Sigmoid colon (tissue), 7 donors: ENCODE measurements around the gene CFAP20. TPM values are rescaled to one million over a fixed set of nuclear protein-coding genes. Genes with fewer than 3 reads are reported as not detected.

Experiments used
- DNase-seq: peaks from one replicate; pipeline ENCODE4 v3.0.0-alpha.2; 2019
- H3K27ac ChIP-seq, 4 donors: fragments of 200-600 bp; sonication (generic); one replicate each; pipeline ENCODE4 v1.5.1; 2016 to 2019; ENCODE audit warnings: mild to moderate bottlenecking in 1 of 4
- H3K27me3 ChIP-seq, 3 donors: fragments of 200-600 bp; sonication (generic); one replicate each; pipeline ENCODE4 v1.5.1; 2019; ENCODE audit warnings: mild to moderate bottlenecking in 1 of 3
- H3K36me3 ChIP-seq, 4 donors: fragments of 200-600 bp; sonication (generic); one replicate each; pipeline ENCODE4 v1.5.1; 2016 to 2019
- H3K4me1 ChIP-seq, 4 donors: fragments of 200-600 bp; sonication (generic); one replicate each; pipeline ENCODE4 v1.5.1; 2017 to 2019
- H3K4me3 ChIP-seq, 4 donors: fragments of 200-600 bp; sonication (generic); one replicate each; pipeline ENCODE4 v1.5.1; 2017 to 2019; ENCODE audit warnings: mild to moderate bottlenecking in 2 of 4, moderate library complexity in 1 of 4
- H3K9me3 ChIP-seq, 4 donors: fragments of 200-600 bp in 3 of 4; sonication (generic) in 3 of 4; one replicate each; pipeline versions ENCODE4 v1.5.1 to v1.6.1; 2013 to 2019
- EP300 ChIP-seq, 4 donors: sonication (generic); formaldehyde crosslinking; IDR thresholded peaks; one replicate each; pipeline ENCODE4 v1.6.1; 2017; ENCODE audit warnings: antibody characterized with exemption in 4 of 4
- POLR2A ChIP-seq, 2 donors: fragments of 450-650 bp; IDR thresholded peaks; one replicate each; pipeline ENCODE4 v1.6.1; 2016; ENCODE audit warnings: antibody characterized with exemption in 2 of 2, mild to moderate bottlenecking in 2 of 2, moderate library complexity in 2 of 2
- POLR2AphosphoS5 ChIP-seq, 4 donors: sonication (generic); formaldehyde crosslinking; IDR thresholded peaks; one replicate each; pipeline ENCODE4 v1.6.1; 2017; ENCODE audit warnings: antibody characterized with exemption in 4 of 4
- WGBS, 2 donors: extraction: QIAGEN DNeasy Blood & Tissue Kit; methylation state at CpG; one replicate each; pipeline ENCODE4 v1.1.7; 2013; 5-methylcytosine and 5-hydroxymethylcytosine counted together
- intact Hi-C: fragments of 100-400 bp; cut with DNase I; formaldehyde crosslinking; loops from one replicate; pipeline ENCODE4 v1.15.1; 2023
- polyA plus RNA-seq, 3 donors: library from polyadenylated mRNA; stranded (reverse); fragments of 200-250 nt; gene quantifications; one replicate each; pipeline ENCODE4 v1.2.3, GENCODE V29; 2013
- total RNA-seq, 4 donors: library from RNA; depleted of rRNA; stranded (reverse); fragments of >200 nt; gene quantifications; one replicate each; pipeline ENCODE4 v1.1.0, GENCODE V29; 2016
- TF ChIP-seq, protein P1 (sequence below), 4 experiments: fragments of 450-650 bp in 3 of 4; fragments of 200-600 bp in 1 of 4; IDR thresholded peaks; one replicate each; pipeline ENCODE4 v1.5.1; 2016 to 2019; ENCODE audit warnings: antibody characterized with exemption in 4 of 4, mild to moderate bottlenecking in 3 of 4, moderate library complexity in 2 of 4
- donor health status: healthy with polysubstance abuse.
- donor health status: Bipolar disorder and iron deficiency.
- donor health status: healthy.

Gene CFAP20
- total and polyA plus RNA-seq, 7 donors: 11.9 to 42.5 (median 28.3) TPM

DNA sequence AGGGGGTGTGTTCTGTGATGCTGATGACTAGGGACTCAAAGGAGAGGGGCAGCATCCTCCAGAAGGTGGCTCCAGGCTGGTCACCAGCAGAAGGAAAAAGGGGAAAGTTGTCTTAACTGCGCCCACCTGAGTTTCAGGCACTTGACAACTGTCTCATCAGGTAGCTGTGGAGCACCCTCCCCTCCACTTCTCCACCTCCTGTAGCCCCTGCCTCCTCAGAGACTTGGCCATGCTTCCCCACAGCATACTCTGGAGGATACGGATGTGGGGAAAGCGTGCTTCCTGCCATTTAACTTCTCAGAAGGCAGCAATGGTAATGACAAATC is 17.9 kb downstream of the CFAP20 start:
- H3K9me3 ChIP-seq: no peaks in the 10 kb centered on the region
- 88 to 92% methylated on average over 3 of the region's 3 CpGs for WGBS, 2 donors
- H3K4me1 ChIP-seq: peaks cover 0 to 13% (median 5%) of the 10 kb centered on the region in 4 donors
- DNase-seq: no peak
- intact Hi-C loops: no loop called here
- H3K27ac ChIP-seq: no peak overlapping the region
- H3K36me3 ChIP-seq: peaks cover 14 to 39% (median 26%) of the 10 kb centered on the region in 4 donors
- H3K27me3 ChIP-seq: no peaks in the 10 kb centered on the region
- H3K4me3 ChIP-seq: no peak overlapping the region
- TF ChIP-seq POLR2AphosphoS5 (IDR thresholded peaks at IDR 0.05) (no peak), POLR2A (IDR thresholded peaks at IDR 0.05) (no peak), EP300 (IDR thresholded peaks at IDR 0.05) (no peak)
- TF ChIP-seq, protein P1, sequence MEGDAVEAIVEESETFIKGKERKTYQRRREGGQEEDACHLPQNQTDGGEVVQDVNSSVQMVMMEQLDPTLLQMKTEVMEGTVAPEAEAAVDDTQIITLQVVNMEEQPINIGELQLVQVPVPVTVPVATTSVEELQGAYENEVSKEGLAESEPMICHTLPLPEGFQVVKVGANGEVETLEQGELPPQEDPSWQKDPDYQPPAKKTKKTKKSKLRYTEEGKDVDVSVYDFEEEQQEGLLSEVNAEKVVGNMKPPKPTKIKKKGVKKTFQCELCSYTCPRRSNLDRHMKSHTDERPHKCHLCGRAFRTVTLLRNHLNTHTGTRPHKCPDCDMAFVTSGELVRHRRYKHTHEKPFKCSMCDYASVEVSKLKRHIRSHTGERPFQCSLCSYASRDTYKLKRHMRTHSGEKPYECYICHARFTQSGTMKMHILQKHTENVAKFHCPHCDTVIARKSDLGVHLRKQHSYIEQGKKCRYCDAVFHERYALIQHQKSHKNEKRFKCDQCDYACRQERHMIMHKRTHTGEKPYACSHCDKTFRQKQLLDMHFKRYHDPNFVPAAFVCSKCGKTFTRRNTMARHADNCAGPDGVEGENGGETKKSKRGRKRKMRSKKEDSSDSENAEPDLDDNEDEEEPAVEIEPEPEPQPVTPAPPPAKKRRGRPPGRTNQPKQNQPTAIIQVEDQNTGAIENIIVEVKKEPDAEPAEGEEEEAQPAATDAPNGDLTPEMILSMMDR (IDR thresholded peaks at IDR 0.05): no peak

DNA sequence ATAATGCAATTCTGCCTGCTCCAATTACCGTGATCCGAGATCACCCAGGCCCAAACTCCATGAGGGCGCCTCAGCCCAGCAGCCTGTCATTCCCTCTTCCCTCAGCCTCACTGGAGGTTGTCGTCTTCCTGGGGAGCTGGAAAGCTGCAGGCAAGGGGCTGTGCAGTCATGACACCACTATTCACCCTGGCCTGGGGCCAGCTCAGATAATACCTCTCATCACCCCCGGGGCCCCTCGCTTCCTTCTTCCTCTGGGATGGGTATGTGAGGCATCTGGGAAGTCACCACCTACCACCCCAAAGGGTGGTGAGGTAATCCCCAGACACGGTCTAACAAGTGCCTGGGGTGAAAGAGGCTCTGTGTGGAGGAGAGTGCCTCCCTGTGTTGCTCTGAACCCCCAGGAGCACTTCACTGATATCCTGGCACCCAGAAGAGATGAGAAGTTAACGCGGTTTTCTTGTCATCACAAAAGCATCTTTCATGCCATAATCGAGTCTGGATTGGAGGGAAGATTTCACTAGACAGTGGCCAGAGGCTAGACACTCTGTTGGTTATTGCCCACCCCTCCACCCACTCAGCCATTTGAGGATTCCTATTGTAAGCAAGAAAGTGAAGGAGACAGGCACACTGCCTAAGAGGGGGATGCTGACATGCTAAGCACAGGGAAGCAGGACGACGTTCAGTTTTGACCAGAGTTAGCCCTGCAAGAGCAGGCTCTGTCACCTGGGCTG is 18.4 kb downstream of the CFAP20 start:
- Histone ChIP-seq H3K27me3 (no peaks in the 10 kb centered on the region), H3K4me3 (no peak overlapping the region), H3K4me1 (peaks cover 0 to 8% (median 1%) of the 10 kb centered on the region in 4 donors), H3K27ac (no peak overlapping the region), H3K36me3 (peaks cover 14 to 34% (median 26%) of the 10 kb centered on the region in 4 donors), H3K9me3 (no peaks in the 10 kb centered on the region)
- intact Hi-C loops: no loop called here
- no peak for DNase-seq
- WGBS, 2 donors: 58 to 67% methylated on average over 12 of the region's 12 CpGs
- TF ChIP-seq EP300 (IDR thresholded peaks at IDR 0.05) (no peak), POLR2A (IDR thresholded peaks at IDR 0.05) (no peak), POLR2AphosphoS5 (IDR thresholded peaks at IDR 0.05) (no peak)
- TF ChIP-seq, protein P1 (IDR thresholded peaks at IDR 0.05): no peak

- intact Hi-C loops: no loop called here
Measured at GRCh38 chr16:58109881-58110280, 19.3 kb downstream of the CFAP20 start.

DNA sequence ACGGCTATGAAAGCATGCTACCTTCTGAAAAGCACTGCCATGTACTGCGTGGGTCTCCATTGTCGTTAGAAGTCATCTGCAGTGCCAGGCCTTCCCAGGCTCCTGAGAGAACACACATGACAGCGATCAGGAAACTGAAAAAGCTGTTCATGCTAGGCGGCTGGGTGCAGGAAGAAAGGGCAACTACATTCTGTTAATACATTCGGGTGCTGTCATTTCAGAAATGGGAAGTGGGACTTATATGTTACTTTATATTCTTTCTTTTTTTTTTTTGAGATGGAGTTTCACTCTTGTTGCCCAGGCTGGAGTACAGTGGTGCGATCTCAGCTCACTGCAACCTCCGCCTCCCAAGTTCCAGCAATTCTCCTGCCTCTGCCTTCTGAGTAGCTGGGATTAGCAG is 19.9 kb downstream of the CFAP20 start:
- peak; percentile 27 for DNase-seq
- H3K4me3 ChIP-seq: no peak overlapping the region
- no peaks in the 10 kb centered on the region for H3K27me3 ChIP-seq
- no peak overlapping the region for H3K27ac ChIP-seq
- TF ChIP-seq POLR2A (IDR thresholded peaks at IDR 0.05) (no peak), EP300 (IDR thresholded peaks at IDR 0.05) (no peak), POLR2AphosphoS5 (IDR thresholded peaks at IDR 0.05) (no peak)
- TF ChIP-seq, protein P1 (IDR thresholded peaks at IDR 0.05): no peak
- 65 to 82% methylated on average over 8 of the region's 8 CpGs for WGBS, 2 donors
- H3K9me3 ChIP-seq: no peaks in the 10 kb centered on the region
- peaks cover 5 to 20% (median 15%) of the 10 kb centered on the region in 4 donors for H3K36me3 ChIP-seq
- no peaks in the 10 kb centered on the region for H3K4me1 ChIP-seq
- intact Hi-C loops: no loop called here

More at GRCh38 chr16:58109881-58110280, 19.3 kb downstream of the CFAP20 start:
- Histone ChIP-seq H3K27ac (no peak overlapping the region), H3K4me1 (no peaks in the 10 kb centered on the region), H3K9me3 (no peaks in the 10 kb centered on the region), H3K27me3 (no peaks in the 10 kb centered on the region), H3K36me3 (peaks cover 10 to 25% (median 20%) of the 10 kb centered on the region in 4 donors), H3K4me3 (no peak overlapping the region)
- DNase-seq: no peak
- 80 to 82% methylated on average over 2 of the region's 2 CpGs for WGBS, 2 donors
- TF ChIP-seq POLR2A (IDR thresholded peaks at IDR 0.05) (no peak), EP300 (IDR thresholded peaks at IDR 0.05) (no peak)

DNA sequence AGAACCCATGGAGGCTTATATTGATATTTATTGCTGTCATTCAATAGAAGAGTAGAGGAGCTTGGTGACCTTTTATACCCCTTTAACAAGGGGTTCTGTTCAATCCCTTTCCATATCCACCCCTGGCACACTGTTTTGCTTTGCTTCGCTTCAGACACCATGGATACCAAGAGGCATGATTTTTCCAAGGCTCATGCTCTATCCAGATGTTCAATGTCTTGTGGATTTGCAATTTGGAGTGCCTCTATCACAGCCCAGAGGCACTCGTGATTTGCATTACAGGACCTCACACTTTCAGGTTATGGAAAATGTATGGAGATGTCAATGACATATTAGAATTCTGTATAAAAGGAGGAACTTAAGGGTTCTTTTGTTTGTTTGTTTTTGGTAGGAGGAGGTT is 21.5 kb downstream of the CFAP20 start:
- H3K27me3 ChIP-seq: no peaks in the 10 kb centered on the region

More for the DNA sequence above, 21.5 kb downstream of the CFAP20 start:
- Histone ChIP-seq H3K4me1 (no peaks in the 10 kb centered on the region), H3K9me3 (no peaks in the 10 kb centered on the region), H3K4me3 (no peak overlapping the region), H3K36me3 (peaks cover 0 to 5% (median 1%) of the 10 kb centered on the region in 4 donors), H3K27ac (no peak overlapping the region)
- no peak for TF ChIP-seq EP300 (IDR thresholded peaks at IDR 0.05)
- intact Hi-C loops: no loop called here
- DNase-seq: peak; percentile 2
- 80 to 85% methylated on average over 2 of the region's 2 CpGs for WGBS, 2 donors
